ENCODE measurements around the gene ENTPD3. TPM values are rescaled to one million over a fixed set of nuclear protein-coding genes. Genes with fewer than 3 reads are reported as not detected.

Gene ENTPD3
- total RNA-seq, 1 donor from 2014 or later, result 0.87 TPM

GRCh38 chr3:40407007-40407406 is 20.0 kb downstream of the ENTPD3 start:
- Mint-ChIP-seq H3K4me1 (no peaks in the 10 kb centered on the region), H3K4me3 (no peak overlapping the region), H3K36me3 (no peaks in the 10 kb centered on the region), H3K27ac (no peak overlapping the region), H3K27me3 (ENCODE audit: low read depth) (peaks cover 2% of the 10 kb centered on the region), H3K9me3 (no peaks in the 10 kb centered on the region)
- no peak for TF ChIP-seq CTCF (IDR thresholded peaks at IDR 0.05; ENCODE audit: unreplicated experiment)
- no peak for DNase-seq (ENCODE audit: low spot score in 2 of 2, unreplicated experiment in 2 of 2)

- TF ChIP-seq CTCF (IDR thresholded peaks at IDR 0.05; ENCODE audit: unreplicated experiment), result no peak
- no peaks in the 10 kb centered on the region for H3K4me1 Mint-ChIP-seq
- H3K36me3 Mint-ChIP-seq, result no peaks in the 10 kb centered on the region
- H3K27ac Mint-ChIP-seq, result no peak overlapping the region
- H3K9me3 Mint-ChIP-seq, result no peaks in the 10 kb centered on the region
- peaks cover 2% of the 10 kb centered on the region for H3K27me3 Mint-ChIP-seq (ENCODE audit: low read depth)
- no peak for DNase-seq (ENCODE audit: low spot score in 2 of 2, unreplicated experiment in 2 of 2)
- no peak overlapping the region for H3K4me3 Mint-ChIP-seq
These were observed 20.6 kb downstream of the ENTPD3 start for GRCh38 chr3:40407611-40408010.

GRCh38 chr3:40414270-40414669 is 27.3 kb downstream of the ENTPD3 start:
- H3K36me3 Mint-ChIP-seq, result no peaks in the 10 kb centered on the region
- no peaks in the 10 kb centered on the region for H3K4me1 Mint-ChIP-seq
- H3K9me3 Mint-ChIP-seq, result no peaks in the 10 kb centered on the region
- H3K4me3 Mint-ChIP-seq, result no peak overlapping the region
- peaks cover 35% of the 10 kb centered on the region for H3K27me3 Mint-ChIP-seq (ENCODE audit: low read depth)
- TF ChIP-seq CTCF (IDR thresholded peaks at IDR 0.05; ENCODE audit: unreplicated experiment), result no peak
- H3K27ac Mint-ChIP-seq, result no peak overlapping the region
- no peak for DNase-seq (ENCODE audit: low spot score in 2 of 2, unreplicated experiment in 2 of 2)

GRCh38 chr3:40417845-40418543 is 31.0 kb downstream of the ENTPD3 start:
- no peak for TF ChIP-seq CTCF (IDR thresholded peaks at IDR 0.05; ENCODE audit: unreplicated experiment)
- peaks cover 29% of the 10 kb centered on the region for H3K27me3 Mint-ChIP-seq (ENCODE audit: low read depth)
- DNase-seq (ENCODE audit: low spot score in 2 of 2, unreplicated experiment in 2 of 2), result no peak
- no peaks in the 10 kb centered on the region for H3K9me3 Mint-ChIP-seq
- H3K4me3 Mint-ChIP-seq, result no peak overlapping the region
- no peak overlapping the region for H3K27ac Mint-ChIP-seq
- no peaks in the 10 kb centered on the region for H3K36me3 Mint-ChIP-seq
- H3K4me1 Mint-ChIP-seq, result no peaks in the 10 kb centered on the region

- H3K27ac Mint-ChIP-seq, result no peak overlapping the region
These were observed 35.9 kb downstream of the ENTPD3 start for GRCh38 chr3:40422861-40423260.

More at GRCh38 chr3:40422861-40423260, 35.9 kb downstream of the ENTPD3 start:
- Mint-ChIP-seq H3K9me3 (no peaks in the 10 kb centered on the region), H3K4me3 (no peak overlapping the region), H3K27me3 (ENCODE audit: low read depth) (no peaks in the 10 kb centered on the region), H3K4me1 (no peaks in the 10 kb centered on the region), H3K36me3 (no peaks in the 10 kb centered on the region)
- DNase-seq (ENCODE audit: low spot score in 2 of 2, unreplicated experiment in 2 of 2), result no peak
- TF ChIP-seq CTCF (IDR thresholded peaks at IDR 0.05; ENCODE audit: unreplicated experiment), result no peak
